HG03457 (cell line): ENCODE measurements around the gene HOXB8.

ENCODE experiments used
- ATAC-seq: cut with Tn5 transposase; IDR thresholded peaks from one replicate; pipeline ENCODE4 v1.9.1; 2021; ENCODE audit warnings: moderate number of reproducible peaks; ENCODE audit not compliant: unreplicated experiment

Gene HOXB8

DNA sequence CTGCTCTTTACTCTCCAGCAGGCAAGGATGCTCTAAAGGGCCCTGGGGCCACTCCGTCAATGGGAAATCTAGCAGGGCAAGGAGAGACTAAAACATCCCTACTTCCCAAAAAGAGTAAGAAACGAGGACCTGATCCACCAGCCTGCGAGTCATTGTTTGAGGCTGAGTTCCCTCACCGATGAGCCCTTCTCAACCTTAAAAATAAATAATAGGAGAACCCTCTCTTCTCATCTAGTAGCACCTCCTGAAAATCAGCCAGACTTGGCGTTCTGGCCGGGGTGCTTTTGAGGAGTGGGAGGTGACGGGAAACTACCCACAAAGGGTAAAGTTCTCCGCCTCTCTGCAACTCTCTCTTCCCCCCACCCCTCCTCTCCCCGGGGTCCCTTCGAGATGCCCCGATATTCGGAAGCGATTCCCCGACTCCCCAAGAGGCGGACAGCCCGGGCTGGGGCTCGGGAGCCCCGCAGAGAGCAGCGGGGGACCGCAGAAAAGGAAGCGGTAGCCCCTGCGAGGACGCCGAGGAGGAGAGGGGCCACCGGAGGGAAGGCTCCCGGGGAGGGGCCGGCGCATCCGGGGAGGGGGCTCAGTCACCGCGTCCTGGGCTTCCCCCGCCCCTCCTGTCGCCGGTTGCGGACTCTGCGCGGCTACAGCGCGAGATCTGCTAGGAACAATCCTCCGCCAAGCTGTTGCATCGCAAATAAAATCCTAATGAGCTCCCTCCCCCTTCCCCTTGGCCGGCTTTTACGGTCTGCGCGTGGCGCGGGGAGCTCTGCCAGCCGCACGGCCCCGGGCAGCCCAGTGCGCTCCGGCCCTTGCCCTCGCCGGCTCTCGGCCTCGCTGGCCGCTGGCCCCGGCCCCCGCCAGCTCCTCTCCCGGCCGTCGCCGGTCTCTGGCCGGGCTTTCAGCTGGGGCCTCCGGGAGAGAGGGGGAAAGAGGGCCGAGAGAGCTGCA is 9.7 kb upstream of the HOXB8 start:
- ATAC-seq, result no peak

DNA sequence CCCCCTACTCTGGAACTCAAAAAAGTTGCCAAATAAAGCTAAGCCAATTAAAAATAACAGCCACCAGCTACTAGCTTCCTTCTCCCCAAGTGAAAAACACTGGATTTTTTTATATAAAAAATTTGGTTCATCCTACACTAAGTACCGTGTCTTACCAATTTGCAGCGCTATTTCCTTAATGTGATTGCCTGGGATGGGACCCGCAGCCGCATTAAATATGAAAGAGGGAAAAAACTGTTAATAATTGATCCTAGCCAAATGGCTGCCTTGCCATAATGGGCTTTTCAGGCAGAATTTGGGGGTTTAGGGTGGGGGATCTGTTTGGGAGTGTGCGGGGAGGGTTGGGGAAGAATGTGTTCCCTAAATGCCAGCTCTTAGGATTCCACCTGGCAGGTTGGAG is 9.0 kb upstream of the HOXB8 start:
- ATAC-seq, result no peak

DNA sequence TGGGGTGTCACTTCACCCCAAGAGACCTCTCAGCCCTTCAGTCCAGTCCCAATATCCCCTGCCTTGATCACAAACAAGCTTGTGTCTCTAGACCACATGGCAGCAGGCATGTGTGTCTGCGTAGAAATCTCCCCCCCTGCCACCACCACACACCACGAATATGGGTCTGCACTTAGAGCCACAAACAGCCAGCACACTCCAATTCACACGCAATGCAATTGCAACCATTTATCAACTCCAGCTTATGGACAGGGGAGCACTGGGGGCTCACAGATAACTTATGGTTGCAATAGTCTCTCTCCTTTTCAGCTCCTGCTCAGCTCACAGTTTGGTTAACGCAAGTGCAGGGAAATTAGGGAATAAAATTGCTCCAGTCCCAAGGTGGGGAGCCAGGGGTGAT is 8.5 kb upstream of the HOXB8 start:
- no peak for ATAC-seq

DNA sequence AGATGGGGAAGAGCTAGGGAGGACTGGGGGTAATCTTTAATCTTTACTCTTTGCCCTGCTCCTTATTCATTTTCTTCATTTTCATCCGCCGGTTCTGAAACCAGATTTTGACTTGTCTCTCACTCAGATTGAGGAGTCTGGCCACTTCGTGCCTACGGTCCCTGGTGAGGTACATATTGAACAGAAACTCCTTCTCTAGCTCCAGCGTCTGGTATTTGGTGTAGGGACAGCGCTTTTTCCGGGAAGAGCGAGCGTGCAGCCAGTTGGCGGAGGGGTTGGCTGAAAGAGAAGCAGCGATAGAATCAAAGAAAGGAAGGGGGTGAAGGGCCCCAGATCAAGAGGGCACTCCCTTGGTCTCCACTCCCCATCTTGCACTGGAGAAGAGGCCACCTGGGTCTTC is 7.8 kb upstream of the HOXB8 start:
- ATAC-seq, result no peak

DNA sequence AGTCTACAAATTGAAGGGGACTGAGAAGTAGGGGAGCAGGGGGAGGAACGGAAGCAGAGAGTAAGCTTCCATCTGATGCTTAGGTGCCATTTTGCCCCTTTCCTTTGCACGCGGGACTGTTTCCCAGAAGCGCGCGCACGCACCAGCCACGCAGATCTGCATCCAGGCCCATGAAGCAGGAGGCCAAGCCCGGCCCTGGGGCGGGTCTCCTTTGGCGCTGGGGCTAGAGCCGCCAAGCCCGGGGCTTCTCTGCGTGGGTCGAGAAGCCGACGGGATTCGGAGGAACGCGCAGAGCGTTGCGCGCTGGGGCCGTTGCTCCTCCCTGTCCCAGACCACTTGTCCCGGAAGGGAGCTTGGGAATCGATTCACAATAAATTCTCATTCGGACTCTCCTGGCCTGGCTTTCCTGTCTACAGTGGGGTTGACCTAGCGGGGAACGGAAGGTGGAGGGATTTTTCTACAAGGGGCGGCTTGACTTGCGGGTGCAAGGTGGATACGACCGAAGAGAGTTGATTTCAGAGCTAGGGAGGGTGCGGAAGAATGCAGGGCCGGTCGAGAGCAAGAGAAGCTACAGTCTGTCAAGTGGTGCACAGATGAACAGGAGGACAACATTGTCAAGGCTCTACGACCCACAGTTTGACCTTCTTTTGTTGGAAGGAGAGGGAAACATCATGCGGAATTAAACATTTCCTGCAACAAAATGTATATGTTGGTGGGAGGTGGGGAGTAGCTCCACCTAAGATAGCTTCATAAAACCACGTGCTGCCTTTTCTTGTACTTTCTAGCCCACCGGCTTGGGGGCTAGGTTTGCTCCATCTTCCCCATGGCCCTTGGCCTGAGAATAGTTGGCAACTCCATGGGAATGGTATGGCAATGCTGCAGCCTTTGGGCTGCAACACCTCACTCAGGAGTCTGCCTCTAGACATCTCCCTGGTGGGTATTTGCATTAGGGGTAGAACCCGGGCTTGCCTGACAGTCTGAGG is 6.6 kb upstream of the HOXB8 start:
- ATAC-seq, result no peak

DNA sequence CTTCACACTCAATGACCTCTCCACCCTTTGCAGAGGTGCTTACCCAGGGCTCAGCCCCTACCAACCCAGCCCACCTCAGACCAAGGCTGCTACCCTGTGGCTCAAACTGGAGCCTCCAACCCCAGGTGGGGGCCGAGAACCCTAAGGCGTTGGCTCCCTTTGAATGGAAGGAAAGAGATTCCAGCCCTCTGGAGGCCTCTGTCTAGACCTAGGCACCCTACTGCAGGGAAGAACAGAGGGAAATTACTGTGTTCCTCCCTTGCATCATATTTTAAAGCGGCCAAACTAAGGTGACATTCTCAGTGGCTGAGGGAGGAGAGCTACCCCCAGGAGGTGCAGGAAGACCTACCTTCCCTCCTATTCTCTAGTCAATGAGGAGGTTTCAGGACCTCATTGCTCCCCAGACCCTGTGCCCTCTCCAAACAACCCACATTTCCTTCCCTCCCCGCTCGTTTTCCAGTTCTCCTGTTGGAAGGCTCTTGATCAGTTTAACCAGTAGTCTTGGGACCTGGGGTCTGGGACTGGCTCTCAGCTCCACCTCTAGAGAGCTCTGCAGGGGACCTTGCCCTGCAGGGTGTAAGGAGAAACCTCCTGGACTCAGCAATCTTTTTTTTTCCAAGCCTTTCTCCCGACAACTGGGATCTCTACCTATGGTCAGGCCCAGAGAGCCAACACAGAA is 5.5 kb upstream of the HOXB8 start:
- ATAC-seq, result no peak

DNA sequence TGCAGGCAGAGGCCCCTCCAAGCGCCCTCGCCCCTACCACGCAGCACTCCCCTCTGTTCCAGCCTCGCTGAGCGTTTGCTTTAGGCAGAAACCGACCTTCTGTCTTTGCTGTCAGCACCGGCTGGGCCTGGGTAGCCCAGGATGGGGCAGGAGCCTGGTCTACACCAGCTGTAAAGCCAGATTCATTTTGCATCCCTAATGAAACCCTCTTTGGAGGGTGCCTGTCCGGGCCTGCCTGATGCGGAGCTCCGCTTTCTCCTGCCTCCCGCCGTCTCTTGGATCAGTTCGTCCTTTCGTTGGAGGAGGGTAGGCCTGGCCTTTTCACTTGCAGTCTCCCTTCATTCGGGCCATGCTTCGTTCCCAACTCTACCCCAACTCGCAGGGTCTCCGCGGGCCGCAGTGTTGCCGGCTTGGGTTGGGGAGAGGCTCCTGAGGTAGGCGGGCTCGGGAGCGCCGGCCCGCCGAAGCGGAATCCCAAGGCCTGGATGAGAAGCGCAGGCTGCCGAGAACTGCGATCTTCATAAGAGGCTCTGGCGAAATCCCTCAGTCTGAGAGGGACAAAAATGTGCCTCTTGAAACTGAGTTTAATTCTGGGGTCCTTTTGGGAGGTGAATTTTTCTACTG is 4.8 kb upstream of the HOXB8 start:
- ATAC-seq, result no peak

DNA sequence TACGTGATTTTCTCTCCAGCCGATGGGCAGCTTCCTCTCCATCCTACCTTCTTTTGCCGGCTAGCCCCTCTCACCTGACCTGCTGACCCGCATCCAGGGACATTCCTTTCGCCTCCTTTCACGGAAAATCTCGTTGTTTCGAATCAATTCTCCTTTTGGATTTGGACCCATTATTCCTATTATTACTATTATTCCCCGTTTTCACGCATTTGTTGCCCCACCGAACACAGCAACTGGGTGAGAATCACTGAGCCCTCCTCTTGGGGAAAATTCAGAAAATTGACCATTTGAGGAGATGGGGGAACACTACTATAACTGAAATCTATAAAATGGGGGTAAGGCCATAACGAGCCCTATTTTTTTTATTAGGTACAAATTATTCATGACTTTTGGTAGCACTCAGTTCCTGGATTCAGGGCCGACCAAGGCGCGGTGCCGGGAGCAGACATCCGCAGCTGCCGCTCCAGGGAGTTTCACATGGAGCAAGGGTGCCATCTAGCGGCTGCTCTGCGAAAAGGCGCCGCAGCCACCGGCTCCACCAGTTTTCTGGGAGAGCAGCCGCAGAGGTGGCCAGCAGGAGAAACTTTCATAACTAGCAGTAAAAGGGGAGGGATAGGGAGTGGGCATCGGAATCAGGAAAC is 3.3 kb upstream of the HOXB8 start:
- no peak for ATAC-seq

DNA sequence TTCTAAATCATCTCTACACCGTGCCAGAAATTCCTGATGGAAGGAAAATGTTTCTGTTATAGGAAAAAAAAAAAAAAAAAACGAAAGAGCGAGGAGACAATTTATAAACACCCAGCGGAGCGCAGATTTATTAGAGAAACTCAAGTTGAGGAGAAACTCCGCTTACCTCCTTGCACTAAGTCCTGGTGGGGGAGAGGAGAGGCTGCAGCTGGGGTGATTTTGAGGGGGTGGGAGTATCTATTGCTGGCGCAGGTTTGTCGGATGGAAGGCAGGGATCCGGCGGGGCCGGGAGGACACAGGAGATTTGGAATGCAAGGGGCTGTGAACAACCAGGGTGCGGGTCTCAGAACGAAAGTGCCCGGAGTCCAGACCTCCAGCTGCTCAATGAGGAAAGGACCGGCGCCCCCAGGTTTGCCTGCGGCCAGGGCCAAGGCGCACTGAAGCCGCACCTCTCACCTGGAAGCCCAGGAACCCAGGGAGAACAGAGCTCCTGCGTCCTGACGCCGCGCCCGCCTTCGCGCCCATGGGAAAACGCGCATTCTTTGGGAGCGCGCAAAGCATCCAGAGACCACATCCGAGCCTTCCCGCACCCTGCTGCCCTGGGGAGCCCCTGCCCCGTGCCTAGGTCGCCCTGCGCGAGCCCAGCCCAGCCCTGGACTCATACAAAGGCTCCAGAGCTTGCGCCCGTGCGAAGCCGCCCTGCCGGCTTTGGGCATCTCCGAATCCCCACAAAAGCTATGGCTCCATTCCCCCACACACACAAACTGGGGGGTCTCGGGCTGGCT is 2.6 kb upstream of the HOXB8 start:
- ATAC-seq, result no peak

DNA sequence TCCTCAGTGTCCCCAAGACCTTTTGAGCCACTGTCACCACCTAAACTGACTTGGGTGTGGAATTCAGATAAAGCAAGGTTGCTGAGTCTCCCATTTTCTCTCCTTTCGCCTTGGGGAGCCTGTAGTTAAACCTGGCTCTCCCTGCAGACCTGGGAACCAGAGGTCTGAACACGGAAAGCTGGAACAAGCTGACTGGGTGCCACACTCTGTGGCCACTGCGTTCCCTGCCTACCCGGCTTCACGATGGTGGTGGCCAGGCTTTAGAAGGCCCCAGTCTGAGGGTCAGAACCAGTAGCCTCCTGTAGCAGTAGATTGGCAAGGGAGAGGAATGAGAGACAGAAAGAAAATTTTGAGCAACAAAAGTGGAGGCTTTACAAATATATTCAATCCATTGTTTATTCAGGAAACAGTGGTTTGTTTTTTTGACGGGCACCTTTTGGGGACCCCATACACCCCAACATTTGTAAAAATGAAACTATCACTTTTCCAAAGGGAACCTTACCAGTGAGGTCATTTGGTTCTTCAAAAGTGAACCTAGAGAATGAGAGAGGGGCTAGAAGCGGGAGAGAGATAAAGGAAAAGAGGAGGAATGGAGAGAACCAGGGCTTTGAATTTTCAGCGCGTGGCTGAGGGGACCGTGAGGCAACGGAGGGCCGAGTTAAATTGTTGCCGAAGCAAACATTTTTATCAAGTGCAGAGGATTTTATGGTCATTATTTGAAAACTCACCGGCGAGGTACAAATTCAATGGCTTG is 1.8 kb upstream of the HOXB8 start:
- no peak for ATAC-seq

DNA sequence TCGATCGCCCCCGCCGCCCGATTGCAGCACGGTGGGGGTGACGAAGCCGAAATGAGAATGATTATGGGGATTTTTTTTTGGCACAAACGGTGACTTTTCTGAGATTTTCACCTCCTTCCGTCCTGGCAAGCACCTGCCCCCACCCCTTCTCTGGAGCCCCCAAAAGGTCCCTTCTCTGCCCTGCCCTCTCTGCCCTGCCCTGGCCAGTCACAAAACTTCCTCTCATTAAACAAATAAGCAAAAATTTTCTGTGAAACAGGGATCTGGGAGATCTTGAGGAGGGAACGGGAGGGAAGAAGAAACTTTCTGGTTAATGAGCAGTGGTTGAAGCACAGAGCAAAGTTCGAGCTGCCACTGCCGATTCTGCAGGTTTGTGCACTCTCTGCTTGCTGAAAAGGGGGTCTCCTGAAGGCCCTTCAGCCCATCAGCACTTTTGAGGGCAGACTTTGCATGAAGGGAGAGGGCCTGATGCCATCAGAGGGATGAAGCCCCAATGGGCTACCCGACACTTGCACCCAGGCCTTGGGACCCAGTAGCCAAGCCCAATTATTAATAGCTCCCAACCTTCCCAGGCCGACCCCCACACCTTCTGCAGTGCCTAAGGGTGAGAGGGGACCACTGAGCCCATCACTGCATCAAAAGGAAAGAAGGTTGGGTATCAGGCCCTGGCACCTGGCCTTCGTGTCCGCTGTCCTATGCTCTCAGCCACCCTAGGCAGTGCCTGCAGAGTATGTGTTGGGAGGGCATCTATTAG is 1.0 kb upstream of the HOXB8 start:
- ATAC-seq, result no peak

DNA sequence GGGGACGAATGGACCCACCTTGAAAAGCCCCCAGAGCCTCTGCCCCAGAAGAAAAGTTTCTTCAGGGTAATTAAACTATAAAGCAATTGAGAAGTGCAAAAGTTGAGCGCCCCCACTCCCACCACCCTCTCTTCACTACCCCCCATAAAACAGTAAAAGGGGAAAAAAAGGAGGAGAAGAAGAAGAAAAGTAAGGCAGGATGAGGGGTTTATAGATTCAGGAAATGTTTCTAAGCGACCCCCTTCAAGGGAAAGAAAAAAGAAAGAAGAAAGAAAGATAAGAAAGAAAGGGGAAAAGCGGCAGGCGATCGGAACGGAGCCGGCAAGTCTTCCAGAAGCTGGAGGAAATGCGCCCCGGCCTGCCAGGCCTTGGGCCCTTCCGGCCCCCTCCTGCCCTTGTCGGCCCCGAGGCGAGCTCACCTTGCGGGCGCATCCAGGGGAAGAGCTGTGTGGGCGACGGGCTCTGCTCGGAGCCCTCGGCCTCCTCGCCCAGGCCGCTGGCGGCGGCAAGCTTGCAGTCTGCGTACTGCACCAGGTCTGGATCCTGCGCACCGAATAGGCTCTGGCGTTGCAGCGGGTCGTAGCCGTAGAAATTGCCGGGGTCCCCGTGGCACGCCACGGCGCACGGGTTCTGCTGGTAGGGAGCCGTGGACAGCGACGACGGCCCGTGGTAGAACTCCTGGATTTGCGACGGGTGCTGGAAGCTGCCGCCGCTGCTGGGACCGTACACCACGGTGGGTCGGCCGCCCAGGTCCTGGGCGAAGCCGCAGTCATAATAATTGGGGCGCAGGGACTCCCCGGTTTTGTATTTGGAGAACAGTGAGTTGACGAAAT is 1.0 kb downstream of the HOXB8 start:
- no peak for ATAC-seq

DNA sequence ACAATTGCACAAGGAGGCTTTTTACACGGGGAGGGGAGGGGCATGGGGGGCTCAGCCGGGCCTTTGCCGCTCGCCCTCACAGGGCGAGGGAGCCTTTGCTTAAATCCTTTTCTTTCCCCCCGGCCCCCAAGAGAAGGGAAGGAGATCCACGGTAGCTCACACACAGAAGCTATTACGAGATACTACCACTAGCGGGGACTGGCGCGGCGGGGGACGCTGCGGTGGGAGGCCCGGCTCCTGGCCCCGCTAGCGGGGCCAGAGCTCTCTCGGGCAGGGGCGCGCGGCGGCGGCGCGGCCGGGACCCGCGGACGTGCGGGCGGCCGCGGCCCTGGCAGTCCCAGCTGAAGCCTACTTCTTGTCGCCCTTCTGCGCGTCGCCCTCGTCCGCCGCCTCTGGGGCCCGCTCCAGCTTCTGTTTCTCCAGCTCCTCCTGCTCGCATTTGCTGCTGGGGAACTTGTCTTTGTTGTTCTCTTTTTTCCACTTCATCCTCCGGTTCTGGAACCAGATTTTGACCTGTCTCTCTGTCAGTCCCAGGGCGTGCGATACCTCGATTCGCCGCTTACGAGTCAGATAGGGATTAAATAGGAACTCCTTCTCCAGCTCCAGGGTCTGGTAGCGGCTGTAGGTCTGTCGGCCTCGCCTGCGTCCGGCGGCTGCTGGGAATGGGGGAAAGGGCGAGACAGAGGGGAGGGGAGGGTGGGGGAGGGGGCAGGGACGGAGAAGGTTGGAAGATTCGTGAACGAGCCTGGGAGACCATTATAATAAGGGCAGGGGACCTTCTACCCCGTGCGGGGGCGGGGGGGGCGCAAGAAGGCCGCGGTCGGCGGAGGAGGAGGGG is 2.0 kb downstream of the HOXB8 start:
- no peak for ATAC-seq

DNA sequence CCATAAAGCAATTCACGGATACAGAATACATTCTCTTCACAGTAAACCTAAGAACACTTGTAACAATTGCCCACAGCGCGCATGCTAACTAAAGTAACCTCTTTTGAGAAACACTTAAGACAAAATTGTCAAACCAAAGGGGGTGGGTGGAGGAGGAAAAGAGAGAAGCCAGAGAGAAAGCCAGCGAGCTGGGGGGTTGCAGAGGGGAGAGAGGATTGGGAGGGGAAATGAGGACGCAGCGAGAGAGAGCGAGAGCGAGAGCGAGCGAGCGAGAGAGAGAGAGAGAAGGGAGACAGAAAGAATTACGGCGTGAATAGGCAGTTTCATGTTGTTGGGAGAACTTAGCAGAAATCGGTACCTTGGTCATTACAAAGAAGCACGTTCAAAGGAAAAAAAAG is 2.6 kb downstream of the HOXB8 start:
- no peak for ATAC-seq

DNA sequence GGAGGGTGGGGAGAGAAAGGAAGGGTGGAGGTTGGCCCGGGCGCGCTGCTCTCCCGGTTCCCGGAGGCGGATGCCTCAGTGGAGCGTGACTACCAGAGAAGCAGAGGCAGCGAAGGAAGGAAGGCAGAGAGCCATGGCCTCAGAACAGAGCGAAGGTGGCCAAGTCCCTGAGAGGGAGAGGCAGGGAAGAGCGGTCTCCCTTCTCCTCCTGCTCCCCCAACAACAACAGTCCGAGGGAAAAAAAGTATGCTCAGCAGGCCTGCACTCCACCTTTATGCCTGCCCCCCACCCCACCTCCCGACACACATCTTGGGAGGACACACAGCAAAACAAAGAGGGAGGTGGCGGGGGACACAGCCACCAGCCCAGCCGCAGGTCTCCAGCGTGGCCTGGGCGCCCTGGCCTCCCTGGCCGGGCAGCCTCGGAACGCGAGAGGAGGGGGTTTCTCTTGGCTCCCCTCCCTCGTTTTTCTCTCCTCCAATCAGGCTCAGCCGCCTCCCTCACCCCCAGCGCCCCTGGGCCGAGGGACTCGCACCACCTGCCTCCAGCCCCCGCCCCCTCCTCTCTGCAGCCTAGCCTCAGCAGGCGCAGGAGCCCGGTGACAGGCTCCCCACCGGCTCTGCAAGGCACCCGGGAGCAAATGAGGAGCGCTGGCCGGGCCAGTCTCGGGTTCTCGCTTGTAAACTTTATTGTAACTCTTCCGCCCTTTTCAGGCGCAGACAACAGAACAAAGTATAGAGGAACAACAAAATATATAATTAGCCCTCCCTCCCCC is 3.2 kb downstream of the HOXB8 start:
- ATAC-seq, result no peak

DNA sequence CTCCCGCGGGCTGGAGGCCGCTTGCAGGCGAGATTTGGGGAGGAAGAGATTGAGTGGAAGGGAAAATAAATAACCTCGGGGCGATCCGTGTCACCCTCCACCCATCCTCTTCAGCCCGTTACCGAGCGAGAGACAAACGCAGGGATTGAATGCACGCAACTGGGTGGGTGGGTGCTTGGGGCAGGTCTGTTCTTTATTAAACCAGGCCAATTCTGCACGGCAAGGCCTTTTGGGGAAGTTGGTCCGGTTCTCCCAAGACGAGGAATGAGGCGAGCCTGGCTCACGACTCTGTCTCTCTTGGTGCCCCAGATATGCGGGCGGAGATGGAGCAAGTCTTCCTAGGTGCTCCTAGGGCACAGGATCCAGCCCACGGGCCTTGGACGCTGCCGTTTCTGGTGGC is 3.9 kb downstream of the HOXB8 start:
- no peak for ATAC-seq
